PC-3 (cell line): ENCODE results near the gene STX18. TPM values are rescaled to one million over a fixed set of nuclear protein-coding genes. Genes with fewer than 3 reads are reported as not detected.
"Not testable (repeated sequence)": the region's sequence is repeated elsewhere in the genome, so short reads cannot be mapped to it uniquely, and the experiment has no call there.

Source experiments
- ATAC-seq: fragments of 200-7000 bp; cut with Tn5 transposase; 2 replicates; pipeline ENCODE4 v1.9.1; 2020; ENCODE audit warnings: mild to moderate bottlenecking, moderate library complexity
- BruUV-seq: library from RNA; stranded (reverse); fragments of 400-500 nt; replicated peaks from 2 replicates; lab custom pipeline; 2021; lab: Mats Ljungman, UMichigan
- CTCF ChIA-PET: fragments of 300-600 bp; sonication (Branson Sonifier 250); formaldehyde crosslinking; loops from one replicate; lab custom pipeline; 2022; ENCODE audit warnings: antibody characterized with exemption; lab: Charles Lee
- POLR2A ChIA-PET: fragments of 300-600 bp; sonication (Branson Sonifier 250); formaldehyde crosslinking; loops from one replicate; lab custom pipeline; 2022; ENCODE audit warnings: antibody characterized with exemption; ENCODE audit not compliant: unreplicated experiment; lab: Charles Lee
- DNase-seq: peaks from one replicate; pipeline ENCODE4 v3.0.0-alpha.2; 2015
- H2AFZ ChIP-seq: fragments of 300-600 bp; sonication (generic); 2 replicates; pipeline ENCODE4 v1.6.0; 2016; ENCODE audit warnings: antibody characterized with exemption, low read length
- H3F3A ChIP-seq: fragments of 300-600 bp; sonication (generic); one replicate; pipeline ENCODE4 v1.6.0; 2017; ENCODE audit warnings: antibody characterized with exemption, low read length, control low read depth, mild to moderate bottlenecking; ENCODE audit not compliant: unreplicated experiment
- H3K27ac ChIP-seq: fragments of 300-600 bp; sonication (generic); 2 replicates; pipeline ENCODE4 v1.5.1; 2016; ENCODE audit warnings: mild to moderate bottlenecking, low read length
- H3K27me3 ChIP-seq: fragments of 300-600 bp; sonication (generic); 2 replicates; pipeline ENCODE4 v1.6.1; 2016; ENCODE audit warnings: low read length, mixed read lengths
- H3K36me3 ChIP-seq: fragments of 300-600 bp; sonication (generic); 2 replicates; pipeline ENCODE4 v1.6.1; 2016; ENCODE audit warnings: low read depth, mixed run types, low read length, mixed read lengths
- H3K4me1 ChIP-seq: fragments of 300-600 bp; sonication (generic); 2 replicates; pipeline ENCODE4 v1.5.1; 2016; ENCODE audit warnings: low read length; ENCODE audit not compliant: insufficient read depth
- H3K4me2 ChIP-seq: fragments of 300-600 bp; sonication (generic); 2 replicates; pipeline ENCODE4 v1.6.0; 2016; ENCODE audit warnings: low read length
- H3K4me3 ChIP-seq: fragments of 300-600 bp; sonication (generic); 2 replicates; pipeline ENCODE4 v1.5.1; 2016; ENCODE audit warnings: mild to moderate bottlenecking, low read length, mixed read lengths
- H3K79me2 ChIP-seq: fragments of 300-600 bp; sonication (generic); 2 replicates; pipeline ENCODE4 v1.6.1; 2017; ENCODE audit warnings: low read length, mixed read lengths
- H3K9ac ChIP-seq: fragments of 300-600 bp; sonication (generic); 2 replicates; pipeline ENCODE4 v1.6.0; 2016; ENCODE audit warnings: mild to moderate bottlenecking, low read length
- H3K9me2 ChIP-seq: fragments of 300-600 bp; sonication (generic); replicated peaks from 2 replicates; pipeline ENCODE4 v1.6.1; 2016; ENCODE audit warnings: mixed run types, low read length, mixed read lengths
- H3K9me3 ChIP-seq: fragments of 300-600 bp; sonication (generic); 2 replicates; pipeline ENCODE4 v1.6.1; 2016; ENCODE audit warnings: low read length, mixed read lengths
- H4K20me1 ChIP-seq: fragments of 300-600 bp; sonication (generic); 2 replicates; pipeline ENCODE4 v1.6.1; 2016; ENCODE audit warnings: low read length, mixed read lengths
- CTCF ChIP-seq: fragments of 300-600 bp; sonication (generic); conservative IDR thresholded peaks from 2 replicates; pipeline ENCODE4 v1.5.1; 2017; ENCODE audit warnings: antibody characterized with exemption, low read depth, mild to moderate bottlenecking, low read length
- EZH2 ChIP-seq: fragments of 300-600 bp; sonication (generic); IDR thresholded peaks from one replicate; pipeline ENCODE4 v1.6.1; 2017; ENCODE audit warnings: antibody characterized with exemption, mild to moderate bottlenecking, low read length; ENCODE audit not compliant: unreplicated experiment
- EZH2phosphoT487 ChIP-seq: fragments of 300-600 bp; sonication (generic); IDR thresholded peaks from 2 replicates; pipeline ENCODE4 v1.6.1; 2018; ENCODE audit warnings: mild to moderate bottlenecking, antibody characterized with exemption, low read length, borderline replicate concordance
- intact Hi-C: fragments of 100-400 bp; cut with micrococcal nuclease; formaldehyde crosslinking; loops from 2 replicates; pipeline ENCODE4 v1.9.0; 2023
- total RNA-seq: library from RNA; depleted of rRNA; stranded (reverse); fragments of >200 nt; gene quantifications from 2 replicates; pipeline ENCODE4 v1.2.3, GENCODE V29; 2014

Gene STX18
- total RNA-seq, 1 experiment from 2014 or later, result 25.0 TPM

DNA sequence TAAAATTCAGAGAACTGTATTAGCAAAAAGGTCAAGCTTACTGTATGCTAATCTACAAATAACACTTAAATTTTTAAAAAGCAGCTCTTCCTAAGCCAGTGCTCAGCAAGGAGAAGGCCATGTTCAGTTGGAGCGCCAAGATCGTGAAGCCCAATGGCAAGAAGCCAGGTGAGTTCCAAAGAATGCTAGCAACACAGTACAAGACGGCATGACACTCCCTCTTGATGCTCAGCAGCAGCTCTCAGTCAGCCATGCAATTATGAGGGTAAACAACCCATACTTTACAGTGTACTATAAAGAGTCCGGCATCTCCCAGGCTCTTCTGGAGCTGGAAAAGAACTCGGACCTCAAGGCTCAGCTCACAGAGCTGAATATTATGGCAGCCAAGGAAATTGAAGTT, 34.9 kb downstream of the STX18 start:
- ChIA-PET POLR2A (no interaction called here), CTCF (no interaction called here)
- no peaks in the 10 kb centered on the region for H3K4me1 ChIP-seq
- H3K27ac ChIP-seq, result no peak overlapping the region
- H3K9me2 ChIP-seq, result no peaks in the 10 kb centered on the region
- H3K9me3 ChIP-seq, result no peaks in the 10 kb centered on the region
- ATAC-seq (no peak), DNase-seq (no peak)
- no peak overlapping the region for H3K9ac ChIP-seq
- no peaks in the 10 kb centered on the region for H3F3A ChIP-seq
- H3K79me2 ChIP-seq, result peaks cover 11% of the 10 kb centered on the region; the same call in 1 of the 2 replicates
- TF ChIP-seq CTCF (no peak), EZH2phosphoT487 (no peak), EZH2 (no peak)
- H3K27me3 ChIP-seq, result no peaks in the 10 kb centered on the region
- no TSS peak for BruUV-seq
- no peaks in the 10 kb centered on the region for H3K36me3 ChIP-seq
- H4K20me1 ChIP-seq, result no peaks in the 10 kb centered on the region
- intact Hi-C loops, result no loop called here
- no peak overlapping the region for H3K4me3 ChIP-seq
- H2AFZ ChIP-seq, result no peak overlapping the region
- H3K4me2 ChIP-seq, result no peak overlapping the region

GRCh38 chr4:4505211-4505610, 36.6 kb downstream of the STX18 start:
- H2AFZ ChIP-seq, DNase-seq, H3K4me1 ChIP-seq, H3K27me3 ChIP-seq, POLR2A ChIA-PET, H3K9me2 ChIP-seq, H3K4me2 ChIP-seq, H3F3A ChIP-seq, BruUV-seq, H4K20me1 ChIP-seq, H3K9ac ChIP-seq, H3K9me3 ChIP-seq, CTCF ChIA-PET, ATAC-seq, H3K27ac ChIP-seq, intact Hi-C loops, H3K4me3 ChIP-seq, H3K36me3 ChIP-seq: not testable (repeated sequence)
- peaks cover 11% of the 10 kb centered on the region; the same call in 1 of the 2 replicates for H3K79me2 ChIP-seq

DNA sequence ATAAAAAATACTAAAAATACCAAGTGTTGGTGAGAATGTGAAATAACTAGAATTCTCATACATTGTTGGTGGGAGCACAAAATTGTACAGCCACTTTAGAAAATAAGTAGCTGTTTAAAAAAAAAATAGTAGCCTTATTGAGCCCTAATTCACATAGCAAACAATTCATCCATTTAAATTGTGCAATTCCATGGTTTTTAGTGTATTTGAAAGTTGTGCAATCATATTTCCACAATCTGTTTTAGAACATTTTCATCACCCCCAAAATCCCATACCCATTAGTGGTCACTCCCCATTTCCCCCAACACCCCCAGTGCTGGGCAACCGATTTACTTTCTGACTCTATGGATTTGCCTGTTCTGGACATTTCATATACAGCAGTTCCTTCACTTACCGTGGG, 37.1 kb downstream of the STX18 start:
- Histone ChIP-seq H3K27me3 (no peaks in the 10 kb centered on the region), H3K4me3 (no peak overlapping the region), H3K9ac (no peak overlapping the region), H3K9me2 (no peaks in the 10 kb centered on the region), H3K79me2 (peaks cover 11% of the 10 kb centered on the region; the same call in 1 of the 2 replicates), H4K20me1 (peaks cover 6% of the 10 kb centered on the region; the same call in 1 of the 2 replicates), H3K36me3 (no peaks in the 10 kb centered on the region), H3K4me1 (no peaks in the 10 kb centered on the region), H3K9me3 (no peaks in the 10 kb centered on the region), H3F3A (no peaks in the 10 kb centered on the region), H2AFZ (no peak overlapping the region), H3K27ac (no peak overlapping the region), H3K4me2 (no peak overlapping the region)
- TF ChIP-seq EZH2phosphoT487 (no peak), EZH2 (no peak), CTCF (no peak)
- no peak for ATAC-seq
- no TSS peak for BruUV-seq
- CTCF ChIA-PET, result no interaction called here
- no peak for DNase-seq
- intact Hi-C loops, result no loop called here
- POLR2A ChIA-PET, result no interaction called here
